ENCODE data around the gene TMEM101.

DNA sequence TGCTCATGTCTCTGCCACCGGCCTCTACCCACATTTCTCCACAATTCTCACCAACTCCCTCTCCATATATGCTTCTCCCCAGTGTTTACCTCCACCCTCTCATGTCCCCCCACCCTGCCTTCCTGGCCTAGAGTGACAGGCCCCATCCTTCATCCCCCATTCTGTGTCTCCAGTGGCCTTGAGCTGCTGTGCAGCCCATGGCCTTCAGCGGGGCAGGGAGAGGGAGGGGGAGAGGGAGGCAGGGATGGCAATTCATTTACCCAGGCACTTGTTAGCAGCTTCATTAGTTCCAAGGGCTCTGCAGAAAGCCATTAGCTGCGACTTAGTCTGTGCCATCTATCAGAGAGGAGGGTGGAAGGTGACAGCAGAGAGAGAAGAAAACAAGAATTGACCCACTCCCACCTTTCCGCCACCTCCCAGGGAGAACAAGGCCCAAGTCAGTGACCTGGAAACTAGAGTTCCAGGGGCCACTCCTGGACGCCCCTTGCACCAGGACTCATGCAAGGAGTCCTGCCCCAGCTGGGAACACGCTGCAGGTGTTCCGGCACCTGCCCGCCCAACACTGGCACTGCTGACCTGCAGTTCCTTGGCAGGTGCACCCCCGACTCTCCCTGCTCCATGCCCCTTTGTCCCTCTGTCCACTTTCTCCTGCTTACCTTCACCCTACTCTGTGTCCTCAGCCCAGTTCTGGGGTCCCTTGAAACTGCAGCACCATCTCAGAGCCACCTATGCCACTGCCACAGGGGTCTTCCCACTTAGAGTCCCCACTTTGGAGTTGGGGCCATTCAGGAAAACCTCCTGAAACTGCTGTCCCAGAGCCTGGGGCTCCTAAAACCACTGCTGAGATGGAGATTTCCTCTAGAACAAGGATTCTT is 37.6 kb downstream of the TMEM101 start:
- TF ChIP-seq, protein P1, sequence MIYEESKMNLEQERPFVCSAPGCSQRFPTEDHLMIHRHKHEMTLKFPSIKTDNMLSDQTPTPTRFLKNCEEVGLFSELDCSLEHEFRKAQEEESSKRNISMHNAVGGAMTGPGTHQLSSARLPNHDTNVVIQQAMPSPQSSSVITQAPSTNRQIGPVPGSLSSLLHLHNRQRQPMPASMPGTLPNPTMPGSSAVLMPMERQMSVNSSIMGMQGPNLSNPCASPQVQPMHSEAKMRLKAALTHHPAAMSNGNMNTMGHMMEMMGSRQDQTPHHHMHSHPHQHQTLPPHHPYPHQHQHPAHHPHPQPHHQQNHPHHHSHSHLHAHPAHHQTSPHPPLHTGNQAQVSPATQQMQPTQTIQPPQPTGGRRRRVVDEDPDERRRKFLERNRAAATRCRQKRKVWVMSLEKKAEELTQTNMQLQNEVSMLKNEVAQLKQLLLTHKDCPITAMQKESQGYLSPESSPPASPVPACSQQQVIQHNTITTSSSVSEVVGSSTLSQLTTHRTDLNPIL (CRISPR knock-in tag; IDR thresholded peaks at IDR 0.05; ENCODE audit: low read depth), result no peak
- TF ChIP-seq ARNTL (CRISPR knock-in tag; IDR thresholded peaks at IDR 0.05; ENCODE audit: borderline replicate concordance, low read depth) (no peak), SNAI2 (CRISPR knock-in tag; IDR thresholded peaks at IDR 0.05) (no peak), TOX (CRISPR knock-in tag; IDR thresholded peaks at IDR 0.05; ENCODE audit: borderline replicate concordance) (no peak), CSDC2 (CRISPR knock-in tag; IDR thresholded peaks at IDR 0.05) (no peak), ISL1 (CRISPR knock-in tag; IDR thresholded peaks at IDR 0.05) (no peak), ZFP30 (CRISPR knock-in tag; IDR thresholded peaks at IDR 0.05) (no peak), RARB (CRISPR knock-in tag; IDR thresholded peaks at IDR 0.05) (no peak), OSR1 (CRISPR knock-in tag; IDR thresholded peaks at IDR 0.05) (no peak), ZNF70 (CRISPR knock-in tag; IDR thresholded peaks at IDR 0.05) (no peak), BACH2 (CRISPR knock-in tag; IDR thresholded peaks at IDR 0.05; ENCODE audit: borderline replicate concordance) (no peak)
- TF ChIP-seq, protein P2, sequence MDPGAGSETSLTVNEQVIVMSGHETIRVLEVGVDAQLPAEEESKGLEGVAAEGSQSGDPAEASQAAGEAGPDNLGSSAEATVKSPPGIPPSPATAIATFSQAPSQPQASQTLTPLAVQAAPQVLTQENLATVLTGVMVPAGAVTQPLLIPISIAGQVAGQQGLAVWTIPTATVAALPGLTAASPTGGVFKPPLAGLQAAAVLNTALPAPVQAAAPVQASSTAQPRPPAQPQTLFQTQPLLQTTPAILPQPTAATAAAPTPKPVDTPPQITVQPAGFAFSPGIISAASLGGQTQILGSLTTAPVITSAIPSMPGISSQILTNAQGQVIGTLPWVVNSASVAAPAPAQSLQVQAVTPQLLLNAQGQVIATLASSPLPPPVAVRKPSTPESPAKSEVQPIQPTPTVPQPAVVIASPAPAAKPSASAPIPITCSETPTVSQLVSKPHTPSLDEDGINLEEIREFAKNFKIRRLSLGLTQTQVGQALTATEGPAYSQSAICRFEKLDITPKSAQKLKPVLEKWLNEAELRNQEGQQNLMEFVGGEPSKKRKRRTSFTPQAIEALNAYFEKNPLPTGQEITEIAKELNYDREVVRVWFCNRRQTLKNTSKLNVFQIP (CRISPR knock-in tag; IDR thresholded peaks at IDR 0.05; ENCODE audit: borderline replicate concordance, low read depth), result no peak
- TF ChIP-seq, protein P3, sequence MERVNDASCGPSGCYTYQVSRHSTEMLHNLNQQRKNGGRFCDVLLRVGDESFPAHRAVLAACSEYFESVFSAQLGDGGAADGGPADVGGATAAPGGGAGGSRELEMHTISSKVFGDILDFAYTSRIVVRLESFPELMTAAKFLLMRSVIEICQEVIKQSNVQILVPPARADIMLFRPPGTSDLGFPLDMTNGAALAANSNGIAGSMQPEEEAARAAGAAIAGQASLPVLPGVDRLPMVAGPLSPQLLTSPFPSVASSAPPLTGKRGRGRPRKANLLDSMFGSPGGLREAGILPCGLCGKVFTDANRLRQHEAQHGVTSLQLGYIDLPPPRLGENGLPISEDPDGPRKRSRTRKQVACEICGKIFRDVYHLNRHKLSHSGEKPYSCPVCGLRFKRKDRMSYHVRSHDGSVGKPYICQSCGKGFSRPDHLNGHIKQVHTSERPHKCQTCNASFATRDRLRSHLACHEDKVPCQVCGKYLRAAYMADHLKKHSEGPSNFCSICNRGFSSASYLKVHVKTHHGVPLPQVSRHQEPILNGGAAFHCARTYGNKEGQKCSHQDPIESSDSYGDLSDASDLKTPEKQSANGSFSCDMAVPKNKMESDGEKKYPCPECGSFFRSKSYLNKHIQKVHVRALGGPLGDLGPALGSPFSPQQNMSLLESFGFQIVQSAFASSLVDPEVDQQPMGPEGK (CRISPR knock-in tag; IDR thresholded peaks at IDR 0.05; ENCODE audit: borderline replicate concordance), result no peak
